Measurements from ENCODE around the gene CTDNEP1.

CTDNEP1 gene

DNA sequence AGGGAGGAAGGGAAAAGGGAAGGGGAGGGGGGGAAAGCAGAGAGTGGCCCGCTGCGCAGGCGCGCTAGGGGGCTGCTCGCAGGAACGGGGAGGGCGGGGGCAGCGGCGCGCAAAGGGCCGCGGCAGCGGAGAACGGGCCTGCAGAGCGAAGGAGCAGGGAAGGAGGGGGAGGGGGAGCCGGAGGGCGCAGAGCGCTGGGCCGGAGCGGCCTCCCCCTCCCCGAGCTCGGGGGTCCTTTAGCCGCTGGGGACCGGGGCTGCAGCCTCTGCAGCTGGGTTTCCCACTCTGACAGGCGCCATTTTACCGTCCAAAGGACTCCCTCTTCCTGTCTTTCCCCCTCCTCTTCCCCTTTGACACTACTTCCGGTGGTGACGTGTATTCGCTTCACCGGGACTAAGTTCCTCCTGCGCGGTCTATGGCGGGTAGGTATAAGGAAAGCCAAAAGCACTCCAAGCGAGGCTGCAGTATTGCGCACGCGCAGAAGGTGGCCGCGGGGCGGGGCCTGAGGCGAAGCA lies at the start of gene CTDNEP1:
CTDNEP1 (minus strand) TSS at position 74 of the 515 bp plus-strand sequence. CDS start 438 bp downstream, outside the sequence.
- peak; percentile 96 to 98 for DNase-seq (ENCODE audit: low read depth in 2 of 2)

DNA sequence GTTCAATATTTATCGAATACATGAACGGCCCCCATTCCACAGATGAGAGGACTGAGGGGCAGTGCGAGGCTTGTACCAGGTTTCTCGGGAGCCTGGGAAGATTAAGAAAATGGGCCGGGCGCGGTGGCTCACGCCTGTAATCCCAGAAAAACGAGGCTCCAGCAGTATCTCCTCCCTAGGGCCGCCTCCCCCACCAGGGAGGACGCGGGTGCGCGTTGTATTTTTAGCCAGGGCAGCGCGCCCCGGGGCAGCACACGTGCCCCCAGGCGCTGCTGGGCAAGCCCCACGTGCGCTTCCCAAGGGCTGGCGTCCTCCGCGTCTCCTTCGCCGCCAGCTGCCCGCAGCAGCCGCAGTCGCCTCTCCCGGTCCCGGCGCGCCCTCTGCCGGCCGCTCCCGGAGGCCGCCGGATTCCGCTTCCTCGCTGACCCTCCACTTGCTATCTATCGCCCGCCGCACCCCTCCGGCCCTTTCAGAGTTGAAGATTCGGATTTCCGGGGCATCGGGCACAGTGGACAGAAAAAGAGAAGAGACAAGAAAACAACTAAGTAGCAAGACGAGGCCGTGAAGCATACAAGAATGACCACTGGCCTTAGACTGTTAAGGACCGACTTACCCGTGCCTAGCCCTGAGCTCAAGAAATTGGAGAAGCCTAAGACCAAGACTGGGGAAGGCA lies 44.8 kb upstream of the CTDNEP1 start:
- DNase-seq (ENCODE audit: low read depth in 2 of 2): peak; percentile 62 to 67

DNA sequence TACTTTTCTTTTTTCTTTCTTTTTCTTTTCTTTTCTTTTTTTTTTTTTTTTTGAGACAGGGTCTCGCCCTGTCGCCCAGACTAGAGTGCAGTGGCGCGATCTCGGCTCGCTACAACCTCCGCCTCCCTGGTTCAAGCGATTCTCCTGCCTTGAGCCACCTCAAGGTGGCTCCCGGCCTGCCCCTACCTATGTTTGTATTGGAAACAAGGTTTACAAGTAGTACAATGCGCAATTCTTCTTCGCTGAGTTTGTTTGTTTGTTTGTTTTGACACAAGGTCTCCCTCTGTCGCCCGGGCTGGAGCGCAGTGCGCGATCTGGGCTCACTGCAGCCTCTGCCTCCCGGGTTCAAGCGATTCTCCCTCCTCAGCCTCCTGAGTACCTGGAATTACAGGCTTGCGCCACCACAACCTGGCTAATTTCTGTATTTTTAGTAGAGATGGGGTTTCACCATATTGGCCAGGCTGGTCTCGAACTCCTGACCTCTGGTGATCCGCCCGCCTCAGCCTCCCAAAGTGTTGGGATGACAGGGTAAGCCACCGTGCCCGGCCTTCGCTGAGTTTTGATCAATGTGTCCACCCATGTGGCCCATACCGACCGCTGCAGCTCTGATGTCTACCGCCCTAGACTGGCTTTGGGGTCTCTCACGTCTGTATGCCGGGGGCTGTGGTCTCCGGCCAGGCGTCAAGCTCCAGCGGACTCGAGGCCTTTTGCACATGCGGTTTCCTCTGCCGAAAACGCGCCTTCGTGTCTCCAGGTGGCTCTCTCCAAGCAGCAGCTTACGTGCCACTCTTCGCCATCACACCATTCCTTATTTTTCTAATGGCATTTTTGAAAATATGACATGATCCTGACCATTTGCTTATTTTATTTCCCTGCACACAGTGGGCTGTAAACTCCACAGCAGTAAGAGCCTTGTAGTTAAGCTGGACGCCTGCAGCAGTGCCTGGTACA lies 44.0 kb upstream of the CTDNEP1 start:
- DNase-seq (ENCODE audit: low read depth in 2 of 2): no peak

DNA sequence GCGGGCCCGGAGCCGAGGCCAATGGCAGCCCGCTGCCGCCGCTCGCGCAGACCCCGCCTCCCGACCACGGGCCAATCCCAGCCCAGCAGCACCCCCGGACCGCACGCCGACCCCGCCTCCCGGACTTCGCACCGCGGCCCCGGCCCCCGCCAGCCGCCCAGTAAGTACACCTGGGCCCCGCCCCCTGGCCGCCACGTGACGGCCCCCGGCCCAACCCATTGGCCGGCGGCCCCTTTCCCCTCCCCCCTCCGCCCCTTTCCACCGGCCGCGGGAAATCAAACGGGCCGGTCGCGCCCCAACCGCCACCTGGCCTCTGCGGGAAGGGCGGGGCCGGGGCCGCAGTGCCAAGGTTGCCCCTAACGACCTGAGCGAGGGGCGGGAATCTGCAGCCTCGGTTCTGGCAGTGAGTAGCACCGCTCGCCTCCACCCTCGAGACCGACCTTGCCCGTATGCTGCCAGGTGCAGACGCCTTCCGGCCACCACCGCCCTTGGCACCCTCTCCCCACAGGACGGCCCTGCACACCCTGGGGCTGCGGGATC lies 43.1 kb upstream of the CTDNEP1 start, which contains the start of gene YBX2:
YBX2 (minus strand) TSS at position 26 of the 540 bp plus-strand sequence. CDS start 139 bp downstream, outside the sequence.
- peak; percentile 76 to 79 for DNase-seq (ENCODE audit: low read depth in 2 of 2)

DNA sequence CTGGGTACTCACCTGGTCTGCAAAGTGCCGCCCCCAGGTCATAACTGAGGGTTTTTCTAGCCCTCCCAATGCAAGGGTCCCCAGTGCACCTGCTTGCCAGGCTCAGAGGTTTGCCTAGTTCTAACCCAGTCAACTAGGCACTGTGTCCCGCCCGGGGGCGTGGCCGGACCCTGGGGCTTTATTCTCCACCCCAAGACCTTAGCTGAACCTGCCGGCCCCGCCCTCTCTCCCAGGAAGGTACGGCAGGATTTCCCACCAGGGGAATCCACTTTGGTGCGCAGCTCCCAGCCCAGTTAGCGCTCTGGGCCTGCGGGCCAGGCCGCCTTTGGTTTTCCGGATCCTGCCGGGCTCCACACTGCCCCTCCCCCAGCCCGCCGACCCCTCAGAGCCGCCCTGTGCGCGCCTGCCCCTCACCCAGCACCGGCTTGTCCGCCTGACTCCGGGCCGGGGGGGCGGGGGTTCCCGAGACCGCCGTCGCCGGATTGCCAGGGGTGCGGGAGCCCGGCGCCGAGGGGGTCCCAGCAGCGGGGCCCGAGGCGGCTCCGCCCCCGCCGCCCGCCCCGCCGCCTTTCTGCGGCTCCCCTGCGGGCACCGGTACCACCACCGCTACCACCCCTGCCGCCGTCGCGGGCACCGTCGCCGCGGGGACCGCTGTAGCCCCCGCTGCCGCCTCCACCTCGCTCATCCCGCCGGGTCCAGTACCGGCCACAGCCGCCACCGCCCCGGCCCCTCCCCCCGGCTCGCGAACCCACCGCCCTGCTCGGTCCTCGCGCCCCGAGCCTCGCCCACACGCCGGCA lies 42.5 kb upstream of the CTDNEP1 start:
- DNase-seq (ENCODE audit: low read depth in 2 of 2): no peak

DNA sequence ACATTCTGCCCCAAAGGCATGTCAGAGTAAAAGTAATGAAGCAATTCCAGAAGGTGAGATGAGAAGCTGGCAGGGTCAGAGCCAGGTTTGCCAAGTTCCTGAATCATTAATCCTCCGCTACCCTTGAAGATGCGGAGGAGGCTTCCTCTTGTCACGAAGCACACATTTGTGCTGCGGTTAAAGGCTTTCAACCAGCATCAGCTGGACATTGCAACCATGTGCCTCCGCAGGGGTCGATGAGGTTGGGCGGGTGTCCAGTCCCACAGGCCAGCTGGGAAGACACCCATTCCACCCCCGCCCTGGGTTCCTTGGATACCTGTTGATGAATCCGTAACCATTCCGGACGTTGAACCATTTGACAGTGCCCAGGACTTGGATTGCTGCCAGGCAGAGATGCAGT lies 41.6 kb upstream of the CTDNEP1 start:
- no peak for DNase-seq (ENCODE audit: low read depth in 2 of 2)

DNA sequence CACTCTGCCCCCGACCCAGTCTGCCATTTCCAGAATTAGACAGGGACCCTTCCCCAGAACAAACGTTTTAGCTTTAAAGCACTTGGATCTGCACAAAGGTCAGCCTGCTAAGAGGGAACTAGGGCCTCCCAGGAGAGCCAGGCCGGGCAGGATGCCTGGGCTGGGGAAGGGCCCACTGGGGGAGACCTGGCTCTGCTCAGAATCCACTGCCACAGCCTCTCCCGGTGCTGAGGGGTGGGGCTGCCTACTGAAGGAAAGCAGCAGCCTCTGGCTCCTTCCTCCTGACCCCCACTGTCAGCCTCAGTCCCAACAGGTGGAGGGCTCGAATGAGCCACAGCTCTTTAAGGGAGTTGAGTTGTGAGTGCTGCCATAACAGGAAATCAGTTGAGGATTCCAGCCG lies 41.2 kb upstream of the CTDNEP1 start:
- DNase-seq (ENCODE audit: low read depth in 2 of 2): no peak

DNA sequence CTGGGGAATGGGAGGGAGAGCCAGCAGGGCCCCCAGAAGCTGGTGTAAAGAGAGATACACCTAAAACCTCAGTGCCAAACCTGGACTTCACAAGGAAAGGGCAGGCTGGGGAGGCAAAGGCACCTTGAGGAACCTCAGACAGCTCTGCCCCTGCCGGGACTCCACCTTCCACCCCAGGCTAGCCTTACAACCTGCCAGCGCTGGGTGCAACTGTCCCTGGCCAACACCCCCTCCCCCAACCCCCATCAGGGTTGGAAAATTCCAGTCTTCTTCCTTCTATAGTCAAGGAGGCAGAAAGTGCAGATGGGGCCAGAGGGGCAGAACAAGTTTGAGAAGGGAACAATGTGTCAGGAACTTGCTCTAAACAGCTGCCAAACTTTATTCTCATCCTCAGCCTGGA lies 40.7 kb upstream of the CTDNEP1 start:
- no peak for DNase-seq (ENCODE audit: low read depth in 2 of 2)

DNA sequence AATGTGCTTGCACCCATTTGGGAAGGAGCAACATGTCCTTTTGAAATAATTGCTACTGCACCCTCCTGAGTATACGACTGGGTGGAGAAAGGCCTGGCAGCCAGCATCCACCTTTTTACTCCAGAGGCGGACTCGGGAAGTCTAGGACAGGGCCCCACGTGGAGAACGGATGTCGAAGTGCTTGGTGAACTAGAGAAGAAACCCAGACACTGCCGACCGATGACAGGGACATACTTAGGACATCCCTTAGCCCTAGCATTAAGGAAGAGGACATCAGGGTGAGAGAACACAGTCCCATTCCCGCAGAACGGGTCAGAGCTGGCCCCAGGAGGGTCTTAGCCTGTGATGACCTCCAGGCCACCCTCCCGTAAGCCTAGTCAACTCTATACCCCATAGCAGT lies 39.2 kb upstream of the CTDNEP1 start:
- no peak for DNase-seq (ENCODE audit: low read depth in 2 of 2)

DNA sequence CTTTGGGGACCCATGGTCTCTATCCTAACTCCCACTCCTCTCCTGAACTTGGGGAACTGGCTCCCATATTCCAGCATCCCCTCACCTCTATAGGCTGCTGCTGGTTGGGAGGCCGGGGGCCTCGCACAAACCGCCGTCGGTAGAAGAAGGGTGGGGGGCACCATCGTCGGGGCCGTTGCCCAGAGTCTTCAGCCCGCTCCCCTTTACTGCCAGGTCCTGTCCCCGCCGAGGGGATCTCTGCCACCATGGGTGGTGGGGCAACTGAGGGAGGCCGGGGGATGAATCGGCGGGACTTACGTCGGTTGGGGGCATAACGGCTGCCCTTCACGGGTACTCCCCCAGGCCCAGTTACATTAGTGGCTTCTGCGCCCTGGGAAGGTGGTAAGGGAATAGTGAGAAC lies 38.6 kb upstream of the CTDNEP1 start:
- DNase-seq (ENCODE audit: low read depth in 2 of 2): no peak

DNA sequence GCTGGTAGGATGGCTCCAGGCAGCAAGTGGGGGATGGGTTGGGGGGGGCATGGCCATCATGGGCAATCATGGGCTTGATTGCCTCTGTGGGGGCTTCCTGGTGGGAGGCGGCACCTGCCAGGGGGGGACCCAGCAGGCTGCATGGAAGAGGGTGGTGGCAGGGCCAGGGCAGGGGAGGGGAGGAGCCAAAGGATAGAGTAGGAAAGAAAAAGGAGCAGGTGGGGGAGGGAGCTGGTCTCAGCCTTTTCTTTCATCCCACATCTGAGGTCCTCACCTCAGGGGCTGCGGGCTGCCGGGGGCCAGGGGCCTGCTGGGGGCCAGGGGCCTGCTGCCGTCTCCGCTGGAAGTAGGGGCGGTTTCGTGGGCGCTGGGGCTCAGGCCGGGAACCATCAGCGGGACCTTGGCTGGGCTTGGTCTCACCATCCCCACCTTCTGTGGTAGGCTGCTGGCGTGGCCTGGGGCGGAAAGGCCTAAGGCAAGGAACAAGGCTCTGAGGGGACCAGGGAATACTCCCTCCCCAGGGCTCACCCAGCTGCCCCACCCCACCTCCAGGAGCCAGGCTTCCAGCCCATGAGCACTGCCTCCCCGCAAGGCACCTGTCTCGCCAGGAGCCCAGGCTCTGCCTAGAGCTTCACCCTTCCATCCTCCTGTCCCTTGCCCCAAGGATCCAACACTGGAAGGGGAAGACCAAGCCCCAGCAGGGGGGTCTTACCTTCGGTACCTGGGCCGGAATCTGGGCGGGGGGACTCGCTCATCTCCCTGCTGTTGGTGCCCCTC lies 37.9 kb upstream of the CTDNEP1 start:
- DNase-seq (ENCODE audit: low read depth in 2 of 2): no peak

DNA sequence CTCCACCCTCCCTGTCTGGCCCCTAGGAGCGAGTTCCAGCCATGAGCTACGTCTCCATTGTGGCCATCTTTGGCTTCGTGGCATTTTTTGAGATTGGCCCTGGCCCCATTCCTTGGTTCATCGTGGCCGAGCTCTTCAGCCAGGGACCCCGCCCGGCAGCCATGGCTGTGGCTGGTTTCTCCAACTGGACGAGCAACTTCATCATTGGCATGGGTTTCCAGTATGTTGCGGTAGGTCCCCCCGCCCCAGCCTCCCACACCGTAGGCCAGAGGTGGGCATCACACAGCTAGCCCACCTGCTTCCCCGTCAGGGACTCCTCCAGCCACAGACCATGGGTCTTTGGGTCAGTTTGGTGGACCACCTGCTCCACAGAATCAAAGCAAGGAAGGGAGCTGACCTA lies 34.1 kb upstream of the CTDNEP1 start:
- no peak for DNase-seq (ENCODE audit: low read depth in 2 of 2)

DNA sequence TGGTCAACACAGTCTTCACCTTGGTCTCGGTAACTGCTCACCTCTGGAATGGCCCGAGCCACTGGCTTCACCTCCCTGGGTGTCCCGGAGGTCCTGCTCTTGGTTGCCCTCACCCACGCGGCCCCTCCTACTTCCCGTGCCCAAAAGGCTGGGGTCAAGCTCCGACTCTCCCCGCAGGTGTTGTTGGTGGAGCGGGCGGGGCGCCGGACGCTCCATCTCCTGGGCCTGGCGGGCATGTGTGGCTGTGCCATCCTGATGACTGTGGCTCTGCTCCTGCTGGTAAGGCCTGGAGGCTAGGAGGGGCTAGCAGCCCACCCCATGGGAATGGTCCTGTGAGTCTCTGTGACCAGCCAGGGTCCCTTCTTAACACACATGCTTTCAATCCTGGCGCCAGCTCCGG lies 33.4 kb upstream of the CTDNEP1 start:
- no peak for DNase-seq (ENCODE audit: low read depth in 2 of 2)

DNA sequence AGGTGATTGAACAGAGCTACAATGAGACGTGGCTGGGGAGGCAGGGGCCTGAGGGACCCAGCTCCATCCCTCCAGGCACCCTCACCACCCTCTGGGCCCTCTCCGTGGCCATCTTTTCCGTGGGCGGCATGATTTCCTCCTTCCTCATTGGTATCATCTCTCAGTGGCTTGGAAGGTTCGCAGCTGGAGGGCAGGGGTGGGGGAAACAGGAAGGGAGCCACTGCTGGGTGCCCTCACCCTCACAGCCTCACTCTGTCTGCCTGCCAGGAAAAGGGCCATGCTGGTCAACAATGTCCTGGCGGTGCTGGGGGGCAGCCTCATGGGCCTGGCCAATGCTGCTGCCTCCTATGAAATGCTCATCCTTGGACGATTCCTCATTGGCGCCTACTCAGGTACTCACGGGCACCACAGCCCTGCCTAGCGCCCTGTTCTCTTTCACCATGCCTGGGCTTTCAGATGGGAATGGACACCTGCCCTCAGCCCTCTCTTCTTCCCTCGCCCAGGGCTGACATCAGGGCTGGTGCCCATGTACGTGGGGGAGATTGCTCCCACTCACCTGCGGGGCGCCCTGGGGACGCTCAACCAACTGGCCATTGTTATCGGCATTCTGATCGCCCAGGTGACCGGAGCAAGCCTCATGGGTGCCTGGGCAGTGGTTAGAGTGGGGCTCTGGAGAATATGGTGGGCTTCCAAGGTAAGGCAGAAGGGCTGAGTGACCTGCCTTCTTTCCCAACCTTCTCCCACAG lies 32.1 kb upstream of the CTDNEP1 start:
- no peak for DNase-seq (ENCODE audit: low read depth in 2 of 2)

DNA sequence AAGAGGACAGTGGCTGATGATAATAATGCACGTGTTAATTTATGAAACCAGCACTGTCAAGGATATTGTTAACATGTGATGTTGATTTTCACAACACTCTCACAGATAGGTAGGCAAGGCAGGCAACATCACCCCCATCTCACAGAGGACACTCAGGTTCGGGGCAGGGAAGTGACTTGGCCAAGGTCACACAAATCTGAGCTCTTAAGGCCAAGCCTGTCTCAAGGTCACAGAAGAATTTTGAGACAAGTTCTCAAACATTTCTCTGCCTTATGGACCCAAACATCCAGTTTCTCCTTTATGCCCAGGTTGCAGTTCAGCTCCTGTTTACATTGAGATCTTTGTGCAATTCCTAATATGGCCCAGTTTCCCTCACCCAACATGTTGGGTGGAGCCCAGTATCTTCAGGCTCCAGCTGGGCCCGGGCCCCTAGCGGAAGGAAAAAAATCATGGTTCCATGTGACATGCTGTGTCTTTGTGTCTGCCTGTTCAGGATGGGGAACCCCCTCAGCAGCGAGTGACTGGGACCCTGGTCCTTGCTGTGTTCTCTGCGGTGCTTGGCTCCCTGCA lies 31.3 kb upstream of the CTDNEP1 start:
- no peak for DNase-seq (ENCODE audit: low read depth in 2 of 2)

DNA sequence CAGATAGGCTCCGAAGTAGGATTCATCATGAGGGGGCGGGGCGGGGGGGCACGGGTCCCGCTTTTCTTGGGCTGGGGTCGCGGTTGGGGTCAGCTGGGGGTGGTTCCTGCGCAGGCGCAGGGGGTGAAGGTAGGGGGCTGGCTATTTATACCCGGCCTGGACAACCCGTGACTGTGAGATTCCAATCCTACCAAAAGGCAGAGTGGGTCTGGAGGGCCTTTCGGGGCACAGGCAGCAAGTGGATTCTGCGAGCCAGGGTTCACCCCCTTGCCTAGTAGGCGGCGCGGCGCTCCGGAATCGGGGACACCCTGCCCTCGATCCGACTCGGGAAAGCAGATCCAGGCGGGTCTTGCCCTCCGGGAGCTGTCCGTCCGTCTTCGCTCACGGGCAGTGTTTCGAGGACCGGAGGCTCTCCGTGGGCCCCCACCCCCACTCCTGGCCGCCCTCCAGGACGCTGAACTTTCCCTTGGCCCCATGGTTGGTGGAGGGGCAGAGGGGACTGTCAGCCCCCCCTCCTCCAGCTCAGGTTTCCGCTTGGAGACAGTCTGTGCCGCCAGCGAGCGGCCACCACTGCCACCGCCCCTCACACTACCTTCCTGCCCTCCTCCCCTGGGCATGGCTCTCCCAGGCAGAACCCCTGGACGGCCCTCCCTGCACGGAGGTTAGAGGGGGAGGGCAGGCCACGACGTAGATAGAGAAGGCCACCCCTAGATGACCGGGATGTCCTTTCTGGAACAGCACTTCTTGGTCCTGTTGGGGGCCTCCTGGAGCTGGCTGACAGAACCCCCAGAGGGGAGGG lies 30.6 kb upstream of the CTDNEP1 start:
- DNase-seq (ENCODE audit: low read depth in 2 of 2): no peak

DNA sequence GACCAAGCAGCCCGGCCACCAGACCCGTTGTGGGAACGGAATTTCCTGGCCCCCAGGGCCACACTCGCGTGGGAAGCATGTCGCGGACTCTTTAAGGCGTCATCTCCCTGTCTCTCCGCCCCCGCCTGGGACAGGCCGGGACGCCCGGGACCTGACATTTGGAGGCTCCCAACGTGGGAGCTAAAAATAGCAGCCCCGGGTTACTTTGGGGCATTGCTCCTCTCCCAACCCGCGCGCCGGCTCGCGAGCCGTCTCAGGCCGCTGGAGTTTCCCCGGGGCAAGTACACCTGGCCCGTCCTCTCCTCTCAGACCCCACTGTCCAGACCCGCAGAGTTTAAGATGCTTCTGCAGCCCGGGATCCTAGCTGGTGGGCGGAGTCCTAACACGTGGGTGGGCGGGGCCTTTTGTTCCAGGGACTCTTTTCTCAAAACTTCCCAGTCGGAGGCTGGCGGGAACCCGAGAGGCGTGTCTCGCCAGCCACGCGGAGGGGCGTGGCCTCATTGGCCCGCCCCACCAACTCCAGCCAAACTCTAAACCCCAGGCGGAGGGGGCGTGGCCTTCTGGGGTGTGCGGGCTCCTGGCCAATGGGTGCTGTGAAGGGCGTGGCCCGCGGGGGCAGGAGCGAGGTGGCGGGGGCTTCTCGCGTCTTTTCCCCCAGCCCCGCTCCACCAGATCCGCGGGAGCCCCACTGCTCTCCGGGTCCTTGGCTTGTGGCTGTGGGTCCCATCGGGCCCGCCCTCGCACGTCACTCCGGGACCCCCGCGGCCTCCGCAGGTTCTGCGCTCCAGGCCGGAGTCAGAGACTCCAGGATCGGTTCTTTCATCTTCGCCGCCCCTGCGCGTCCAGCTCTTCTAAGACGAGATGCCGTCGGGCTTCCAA lies 29.8 kb upstream of the CTDNEP1 start, which contains the start of gene SLC2A4:
SLC2A4 (plus strand) TSS at position 645 of the 879 bp plus-strand sequence; CDS start at position 862, 217 bp downstream.
- peak; percentile 89 to 90 for DNase-seq (ENCODE audit: low read depth in 2 of 2)
